HG03135 (cell line): ENCODE results near the gene CHST11.

Experiments used
- ATAC-seq: cut with Tn5 transposase; IDR thresholded peaks from one replicate; pipeline ENCODE4 v1.9.1; 2021; ENCODE audit warnings: mild to moderate bottlenecking, moderate library complexity; ENCODE audit not compliant: unreplicated experiment

CHST11 gene

GRCh38 chr12:104643819-104644669 lies 187.3 kb downstream of the CHST11 start:
- ATAC-seq = no peak

GRCh38 chr12:104648756-104649155 lies 192.0 kb downstream of the CHST11 start:
- no peak for ATAC-seq

- no peak for ATAC-seq
Measured at GRCh38 chr12:104649217-104649824, 192.6 kb downstream of the CHST11 start.

- ATAC-seq = no peak
Measured at GRCh38 chr12:104649921-104650320, 193.2 kb downstream of the CHST11 start.

GRCh38 chr12:104650541-104650940 lies 193.8 kb downstream of the CHST11 start:
- no peak for ATAC-seq

GRCh38 chr12:104651811-104652210 lies 195.1 kb downstream of the CHST11 start:
- no peak for ATAC-seq

GRCh38 chr12:104652358-104652757 lies 195.6 kb downstream of the CHST11 start:
- no peak for ATAC-seq

- no peak for ATAC-seq
Measured at GRCh38 chr12:104652910-104653309, 196.2 kb downstream of the CHST11 start.

GRCh38 chr12:104653730-104654664 lies 197.2 kb downstream of the CHST11 start:
- no peak for ATAC-seq

GRCh38 chr12:104654665-104655609 lies 198.2 kb downstream of the CHST11 start:
- ATAC-seq = no peak

- no peak for ATAC-seq
Measured at GRCh38 chr12:104656383-104656782, 199.6 kb downstream of the CHST11 start.

- no peak for ATAC-seq
Measured at GRCh38 chr12:104656921-104657320, 200.2 kb downstream of the CHST11 start.

GRCh38 chr12:104657726-104658484 lies 201.2 kb downstream of the CHST11 start:
- ATAC-seq = no peak

- no peak for ATAC-seq
Measured at GRCh38 chr12:104659058-104659457, 202.3 kb downstream of the CHST11 start.

GRCh38 chr12:104662203-104662602 lies 205.5 kb downstream of the CHST11 start:
- no peak for ATAC-seq

GRCh38 chr12:104662908-104663307 lies 206.2 kb downstream of the CHST11 start:
- ATAC-seq = no peak

GRCh38 chr12:104664351-104664750 lies 207.6 kb downstream of the CHST11 start:
- ATAC-seq = no peak

- ATAC-seq = no peak
Measured at GRCh38 chr12:104665296-104665695, 208.5 kb downstream of the CHST11 start.

GRCh38 chr12:104667139-104667538 lies 210.4 kb downstream of the CHST11 start:
- ATAC-seq = no peak
